Measurements from ENCODE around the gene ZNF454.

Gene ZNF454

DNA sequence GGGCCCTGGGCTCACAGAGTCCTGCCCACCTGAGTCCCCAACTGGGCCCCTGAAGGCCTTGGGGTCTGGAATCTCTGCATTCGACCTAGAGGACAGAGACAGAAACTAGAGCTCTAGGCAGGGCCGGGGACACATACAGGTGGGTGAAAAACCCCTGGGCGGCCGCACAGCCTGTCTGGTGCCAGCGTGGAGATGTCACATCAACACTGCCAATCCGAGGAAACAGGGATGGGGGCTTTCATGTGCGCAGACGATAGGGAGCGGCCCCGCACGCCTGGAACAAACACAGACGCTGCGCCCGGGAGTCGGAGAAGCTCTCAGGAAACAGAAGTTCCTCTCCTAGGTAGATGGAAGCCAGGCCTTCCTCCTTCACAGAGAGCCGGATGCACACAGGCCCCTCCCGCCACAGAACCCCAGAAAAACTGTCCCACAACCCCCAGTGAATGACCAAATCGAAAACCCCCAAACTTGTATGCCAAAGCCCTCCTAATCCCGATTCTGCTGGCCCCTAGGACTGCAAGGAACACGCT is 52.3 kb downstream of the ZNF454 start:
- no peak for DNase-seq (ENCODE audit: low read depth)

DNA sequence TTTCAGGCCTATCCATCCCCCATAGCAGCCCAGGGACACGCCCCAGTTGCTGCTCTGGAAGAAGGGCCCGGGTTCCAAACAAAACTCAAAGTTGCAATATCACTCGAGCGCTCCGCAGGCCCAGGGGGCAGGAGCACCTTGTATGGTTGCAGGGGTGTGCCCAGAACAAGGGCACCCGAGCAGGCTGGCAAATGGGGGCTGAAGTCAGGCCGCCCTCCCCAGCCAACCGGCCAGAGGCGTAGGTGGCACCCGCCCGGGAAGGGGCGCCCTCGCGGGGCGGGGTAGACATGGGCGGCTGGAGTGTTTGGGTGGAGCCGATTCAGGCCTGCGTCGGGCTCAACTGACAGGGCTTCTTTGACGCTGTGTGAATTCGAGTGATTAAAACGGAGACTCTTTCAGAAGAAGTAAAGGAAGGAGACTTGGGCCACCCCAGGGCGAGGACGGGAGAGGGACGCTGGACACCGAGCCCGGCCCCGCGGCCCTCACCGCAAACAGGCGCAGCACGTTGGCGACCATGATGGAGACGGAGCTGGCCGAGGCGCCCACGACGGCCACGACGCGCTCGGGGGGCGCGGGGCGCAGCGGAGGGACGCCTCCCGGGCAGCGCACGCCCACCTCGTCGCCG is 53.1 kb downstream of the ZNF454 start:
- DNase-seq (ENCODE audit: low read depth): no peak

DNA sequence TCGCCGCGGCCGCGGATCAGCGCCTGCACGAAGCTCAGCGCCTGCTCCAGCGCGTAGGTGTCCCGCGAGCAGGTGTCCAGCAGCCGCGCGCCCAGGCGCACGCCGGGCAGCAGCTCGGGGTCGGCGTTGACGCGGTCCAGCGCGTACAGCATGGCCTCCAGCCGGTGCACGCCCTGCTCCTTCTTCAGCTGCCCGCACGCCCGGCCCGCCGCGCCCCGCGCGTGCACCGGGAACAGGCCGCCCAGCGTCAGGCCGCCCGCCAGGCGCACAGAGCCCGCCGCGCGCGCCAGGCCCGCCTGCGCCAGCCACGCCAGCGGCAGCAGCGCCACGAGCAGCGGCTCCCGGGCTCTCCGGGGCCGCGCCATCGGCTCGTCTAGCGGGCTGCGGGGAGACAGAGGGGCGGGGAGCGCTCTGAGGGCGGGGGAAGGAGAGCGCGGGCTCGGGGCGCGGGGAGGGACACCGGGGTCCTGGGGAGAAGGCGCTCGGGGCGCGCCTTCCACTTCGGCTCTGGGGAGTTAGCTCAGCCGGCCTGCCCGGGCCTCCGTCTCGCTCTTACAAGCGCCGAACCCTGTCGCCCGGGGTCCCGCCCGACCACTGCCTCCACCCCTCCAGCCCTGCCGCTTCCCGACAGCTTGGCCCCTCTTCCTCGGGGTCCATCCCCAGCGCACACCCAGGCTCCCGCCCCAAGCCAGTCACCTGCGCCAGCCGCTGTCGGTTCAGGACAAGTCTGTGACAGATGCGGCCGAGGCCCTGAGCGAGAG is 53.8 kb downstream of the ZNF454 start, which contains the start of gene GRM6:
Gene GRM6, minus strand, starts transcription at position 741 of the 761 bp plus-strand sequence. Its CDS starts 376 bp downstream, at position 365.
- DNase-seq (ENCODE audit: low read depth): no peak

DNA sequence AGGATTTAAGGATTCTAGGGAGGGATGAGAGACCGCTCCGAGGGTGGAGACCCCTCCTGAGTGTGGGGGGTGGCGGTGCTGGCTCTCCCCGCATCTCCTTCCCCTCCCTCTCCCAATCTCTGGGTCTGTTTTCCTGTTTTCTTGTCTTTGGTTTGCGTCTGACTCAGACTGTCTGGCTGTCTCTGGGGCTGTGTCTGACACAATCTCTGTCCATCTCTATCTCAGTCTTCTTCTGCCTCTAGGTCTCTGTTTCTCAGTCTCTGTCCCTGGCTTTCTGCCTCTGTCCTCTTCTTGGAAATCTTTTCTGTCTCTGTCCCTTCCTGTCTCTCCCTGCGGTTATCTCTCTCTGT is 54.3 kb downstream of the ZNF454 start:
- DNase-seq (ENCODE audit: low read depth): no peak

DNA sequence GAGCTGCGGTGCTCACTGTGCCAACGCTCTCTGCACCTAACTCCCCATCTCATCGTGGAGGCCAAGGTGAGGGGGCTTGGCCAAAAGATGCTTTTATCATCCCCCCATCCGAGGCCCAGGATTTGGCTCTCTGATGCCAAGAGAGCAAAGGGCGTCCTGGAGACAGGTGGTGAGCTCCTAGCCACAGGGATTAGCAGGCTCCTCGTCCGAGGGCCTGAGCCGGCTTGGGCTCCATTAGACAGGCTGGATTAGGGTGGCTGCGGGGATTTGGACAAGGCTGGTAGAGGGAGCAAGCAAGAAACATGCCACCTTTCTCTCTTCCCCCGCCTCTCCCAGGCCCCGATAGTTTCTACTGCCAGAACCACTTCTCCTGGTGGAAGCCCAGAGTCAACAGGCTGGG is 55.2 kb downstream of the ZNF454 start:
- DNase-seq (ENCODE audit: low read depth): no peak

DNA sequence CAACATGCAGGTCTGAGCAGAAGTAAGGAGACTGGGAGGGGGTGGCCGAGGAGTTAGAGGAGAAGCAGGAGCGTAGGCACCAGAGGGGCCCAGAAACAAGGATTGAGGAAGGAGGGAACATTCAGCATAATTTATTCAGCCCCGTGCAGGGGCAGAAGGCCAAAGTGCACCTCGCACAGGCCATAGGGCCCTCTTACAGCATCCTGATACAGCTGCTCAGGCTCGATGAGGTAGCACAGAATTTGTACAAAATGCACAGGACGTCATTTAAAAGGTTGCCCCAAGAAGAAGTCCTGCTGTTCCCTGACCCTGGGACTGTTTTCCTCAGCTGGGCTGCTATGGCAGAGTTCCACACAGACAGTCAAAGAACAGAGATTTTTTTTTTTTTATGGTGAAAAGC is 56.2 kb downstream of the ZNF454 start:
- DNase-seq (ENCODE audit: low read depth): no peak

DNA sequence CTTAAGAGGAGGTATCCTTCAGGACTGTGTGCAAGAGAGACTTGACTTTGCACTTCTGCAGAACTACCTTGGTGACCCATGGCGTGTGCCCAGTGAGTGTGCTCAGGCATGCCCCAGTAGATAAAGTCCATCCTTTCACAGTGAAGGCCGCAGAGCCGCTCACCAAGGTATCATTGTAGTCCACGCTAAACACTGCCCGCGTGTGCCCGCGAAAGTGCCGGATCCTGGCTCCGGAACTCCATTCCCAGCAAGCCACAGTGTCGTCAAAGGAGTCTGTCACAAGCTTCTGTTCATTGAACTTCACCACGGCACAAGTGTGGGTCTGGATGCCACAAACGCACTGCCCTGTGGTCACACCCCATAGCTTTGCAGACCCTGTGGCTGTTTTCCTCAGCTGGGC is 57.4 kb downstream of the ZNF454 start:
- no peak for DNase-seq (ENCODE audit: low read depth)

DNA sequence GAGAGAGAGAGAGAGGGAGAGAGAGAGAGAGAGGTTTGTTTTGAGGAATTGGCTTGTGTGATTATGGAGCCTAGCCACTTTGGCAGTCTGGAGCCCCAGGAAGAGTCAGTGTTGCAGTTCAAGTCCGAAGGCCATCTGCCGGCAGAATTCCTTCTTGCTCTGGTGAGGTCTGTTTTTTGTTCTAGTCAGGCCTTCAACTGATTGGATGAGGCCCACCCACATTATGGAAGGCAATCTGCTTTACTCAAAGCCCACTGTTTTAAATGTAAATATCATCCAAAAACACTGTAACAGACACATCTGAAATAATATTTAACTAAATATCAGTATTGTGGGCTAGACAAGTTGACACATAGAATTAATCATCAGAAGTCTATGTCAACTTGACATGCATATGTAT is 65.6 kb downstream of the ZNF454 start:
- DNase-seq (ENCODE audit: low read depth): no peak

DNA sequence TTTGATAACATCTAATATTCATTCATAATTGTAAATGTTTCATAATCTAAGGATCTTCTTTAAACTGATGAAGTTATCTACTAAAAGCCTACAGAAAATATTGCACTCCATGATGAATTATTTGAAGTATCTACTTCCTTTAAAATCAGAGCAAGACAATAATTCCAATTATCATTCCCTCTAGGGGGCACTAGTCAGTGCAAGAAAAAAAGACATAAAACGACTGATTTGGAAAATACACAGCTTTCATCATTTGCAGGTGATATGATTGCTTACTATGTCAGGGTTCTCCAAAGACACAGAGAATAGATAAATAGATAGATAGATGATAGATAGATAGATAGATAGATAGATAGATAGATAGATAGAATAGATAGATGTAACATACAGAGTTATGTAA is 67.7 kb downstream of the ZNF454 start:
- DNase-seq (ENCODE audit: low read depth): no peak
